Activated CD4-positive, alpha-beta T cell treated with anti-CD3 and anti-CD28 coated beads for 24 hours (primary cell): ENCODE results near the gene SSBP3.

ENCODE experiments used
- DNase-seq, 2 donors: peaks; one replicate each; pipeline ENCODE4 v3.0.0-alpha.2; 2020; ENCODE audit warnings: low read depth in 2 of 2

SSBP3 gene

DNA sequence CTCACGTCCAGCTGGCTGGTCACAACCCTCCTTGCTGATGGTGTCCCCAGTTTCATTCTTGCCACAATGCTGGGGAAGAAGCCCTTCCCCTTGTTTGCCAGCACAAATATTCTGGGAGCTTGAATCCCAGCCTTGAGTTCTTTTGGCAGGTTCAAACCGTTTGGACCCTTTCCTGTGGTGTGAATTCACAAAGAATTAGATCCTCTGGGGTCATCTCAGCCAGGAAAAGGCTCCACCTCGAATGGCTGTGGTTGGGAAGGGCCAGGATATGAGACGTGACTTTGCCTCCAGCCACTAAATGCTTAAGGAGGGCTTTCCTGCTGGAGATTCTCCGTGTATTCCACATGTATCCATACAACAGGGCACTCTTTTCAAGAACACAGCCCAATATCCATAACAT lies 139.3 kb downstream of the SSBP3 start:
- DNase-seq = no peak

DNA sequence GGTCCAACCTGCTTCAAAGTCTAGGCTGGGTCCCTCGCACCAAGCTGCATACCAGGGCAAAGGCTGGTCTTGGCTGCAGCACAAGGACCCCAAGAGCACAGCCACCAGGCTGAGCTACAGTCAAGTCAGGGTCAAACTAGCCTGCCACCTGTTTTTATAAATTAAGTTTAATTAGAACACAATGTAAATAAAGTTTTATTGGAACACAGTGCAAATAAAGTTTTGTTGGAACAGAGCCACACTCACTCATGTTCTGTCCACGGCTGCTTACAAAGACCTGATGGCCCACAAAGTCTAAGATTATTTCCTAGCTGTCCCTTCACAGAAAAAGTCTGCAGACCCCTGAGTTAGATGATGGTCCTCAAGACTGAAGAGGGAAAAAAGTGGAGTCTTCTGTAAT lies 140.0 kb downstream of the SSBP3 start:
- no peak for DNase-seq

DNA sequence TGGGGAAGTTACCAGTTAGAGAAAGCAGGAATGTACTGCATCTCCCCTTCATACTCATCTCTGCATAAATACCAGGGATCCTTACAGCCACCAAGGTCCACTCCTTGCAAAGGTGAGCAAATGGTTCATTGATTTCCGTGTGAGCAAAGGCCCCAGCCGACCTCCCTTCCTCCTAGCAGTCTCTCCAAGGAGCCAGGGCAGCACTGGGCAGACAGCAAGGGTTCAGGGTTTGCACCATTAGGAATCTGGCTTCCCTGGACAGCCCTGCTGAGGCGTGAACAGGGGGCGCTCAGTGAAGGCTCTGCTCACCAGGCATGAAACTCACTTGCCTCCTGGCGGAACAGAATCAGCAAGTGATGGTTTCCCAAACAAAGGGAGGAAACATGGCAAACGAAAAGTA lies 140.5 kb downstream of the SSBP3 start:
- DNase-seq = no peak

DNA sequence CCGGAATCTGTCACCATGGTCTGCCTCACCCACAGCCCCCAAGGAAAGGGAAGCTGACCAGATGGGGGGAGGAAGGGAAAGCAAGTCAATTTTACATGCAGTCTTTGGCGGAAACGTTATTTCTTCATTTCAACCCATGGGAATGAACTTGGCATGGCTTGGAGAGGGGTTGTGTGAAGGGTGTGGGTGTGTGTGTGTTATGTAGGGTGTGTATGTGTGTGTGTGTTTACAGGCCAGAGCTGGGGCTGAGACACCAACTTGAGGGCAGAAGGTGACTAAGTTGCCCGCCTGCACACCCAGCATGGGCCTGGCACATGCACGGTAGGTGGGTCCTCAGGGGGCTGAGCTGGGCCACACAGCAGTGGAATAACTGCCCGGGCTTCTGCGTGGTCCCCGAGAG lies 141.1 kb downstream of the SSBP3 start:
- no peak for DNase-seq

DNA sequence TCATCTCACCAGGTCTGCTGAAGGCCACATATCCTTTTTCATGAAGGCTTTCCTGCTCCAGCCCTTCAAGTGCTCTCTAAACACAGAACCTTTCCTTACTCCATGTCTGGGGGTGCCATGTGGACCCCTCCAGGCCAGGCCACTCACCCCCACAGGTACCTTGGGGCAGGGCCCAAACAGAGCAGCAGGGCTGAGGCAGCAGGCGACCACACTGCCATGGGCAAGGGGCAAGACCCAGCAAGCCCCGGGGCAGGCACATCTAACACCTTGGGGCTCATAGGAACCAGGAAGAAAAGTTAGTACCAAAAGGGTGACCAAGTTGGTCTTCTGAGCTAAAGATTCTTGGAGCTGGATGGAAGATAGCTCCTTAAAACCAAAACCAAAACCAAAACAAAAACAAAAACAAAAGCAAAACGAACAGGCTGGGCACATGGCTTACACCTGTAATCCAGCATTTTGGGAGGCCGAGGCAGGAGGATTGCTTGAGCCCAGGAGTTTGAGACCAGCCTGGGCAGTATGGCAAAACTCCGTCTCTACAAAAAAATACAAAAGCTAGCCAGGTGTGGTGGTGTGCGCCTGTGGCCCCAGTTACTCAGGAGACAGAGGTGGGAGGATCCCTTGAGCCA lies 142.5 kb downstream of the SSBP3 start:
- DNase-seq = no peak

DNA sequence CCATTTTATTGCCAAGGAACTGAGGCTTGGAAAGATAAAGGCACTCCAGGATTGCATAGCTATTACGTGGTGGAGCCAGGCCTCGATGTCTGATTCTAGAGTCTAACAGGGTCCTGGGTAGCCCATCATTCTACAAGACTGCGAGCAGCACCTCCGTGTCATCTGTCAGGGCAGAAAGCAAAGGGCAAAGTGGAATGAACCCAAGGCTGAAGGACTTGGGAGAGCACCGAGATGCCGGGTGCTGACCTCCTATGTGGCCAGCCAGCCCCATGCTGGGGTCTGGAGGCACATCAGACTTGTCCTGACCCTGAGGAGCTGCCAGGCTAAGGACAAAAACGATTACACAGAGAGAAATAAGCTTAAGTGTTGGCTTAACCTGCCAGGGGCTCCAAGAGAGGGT lies 143.9 kb downstream of the SSBP3 start:
- no peak for DNase-seq

DNA sequence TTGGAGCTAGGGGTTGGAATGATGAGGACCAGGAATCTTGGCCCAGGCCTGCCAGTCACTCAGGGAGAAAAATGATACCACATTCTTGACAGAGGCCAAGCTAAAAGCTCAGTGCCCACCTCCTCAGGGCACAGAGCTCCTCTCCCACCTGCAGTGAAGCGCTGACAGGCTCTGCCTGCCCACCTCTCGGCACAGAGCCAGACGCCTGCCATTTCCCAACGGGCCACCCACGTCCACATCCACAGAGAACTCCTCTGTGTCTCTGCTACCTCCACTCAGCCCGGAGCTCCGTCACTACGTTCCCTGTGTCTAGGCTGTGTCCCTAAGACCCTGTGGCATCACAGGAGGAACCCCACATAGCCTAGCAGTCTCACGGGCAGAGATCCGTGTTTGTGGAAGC lies 145.4 kb downstream of the SSBP3 start:
- DNase-seq = no peak

DNA sequence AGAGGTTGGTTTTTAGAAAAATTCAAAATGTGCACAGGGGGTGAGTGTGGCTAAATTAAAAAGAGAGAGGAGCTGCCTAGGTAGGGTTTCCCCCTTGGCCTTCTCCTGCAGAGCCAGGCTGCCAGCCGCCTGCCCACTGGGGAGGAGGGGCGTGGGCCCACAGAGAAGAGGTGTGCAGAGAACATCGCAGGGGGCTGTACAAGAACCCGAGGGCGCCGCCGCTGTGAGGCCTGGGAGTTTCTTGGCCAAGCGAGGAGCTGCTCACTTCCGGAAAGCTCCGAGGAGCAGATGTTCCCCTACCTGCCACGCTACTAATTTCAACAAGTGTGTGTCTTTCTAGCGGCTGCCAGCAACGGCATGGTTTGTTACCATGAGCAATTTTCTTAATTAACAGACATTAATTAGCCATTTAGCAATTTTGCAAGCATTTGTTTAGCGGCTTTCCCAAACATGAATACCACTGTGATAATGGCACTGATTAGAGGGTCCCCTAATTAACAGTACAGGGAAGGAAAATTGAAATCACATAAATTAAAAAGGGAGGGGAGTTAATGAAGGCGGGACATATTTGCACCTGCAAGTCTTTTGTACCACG lies 146.6 kb downstream of the SSBP3 start:
- DNase-seq = no peak

DNA sequence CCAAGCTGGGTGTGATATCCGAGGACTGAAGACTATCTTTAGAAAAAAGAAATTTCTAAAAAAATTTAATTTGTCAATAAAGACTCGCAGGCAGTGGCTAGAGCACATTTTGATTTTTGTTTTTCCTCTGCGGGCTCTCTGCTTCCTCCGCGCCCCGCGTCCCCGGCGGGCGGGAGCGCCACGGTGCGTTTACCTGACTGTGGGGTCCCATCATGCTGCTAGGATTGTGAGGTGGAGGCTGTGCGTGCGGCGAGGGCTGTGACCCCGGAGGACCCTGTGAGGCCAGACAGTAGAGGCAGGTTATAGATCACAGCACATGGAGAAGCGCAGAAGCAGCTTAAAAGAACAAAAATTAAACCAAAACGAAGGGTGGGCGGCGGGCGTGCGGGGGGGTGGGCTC lies 148.3 kb downstream of the SSBP3 start:
- DNase-seq = no peak

DNA sequence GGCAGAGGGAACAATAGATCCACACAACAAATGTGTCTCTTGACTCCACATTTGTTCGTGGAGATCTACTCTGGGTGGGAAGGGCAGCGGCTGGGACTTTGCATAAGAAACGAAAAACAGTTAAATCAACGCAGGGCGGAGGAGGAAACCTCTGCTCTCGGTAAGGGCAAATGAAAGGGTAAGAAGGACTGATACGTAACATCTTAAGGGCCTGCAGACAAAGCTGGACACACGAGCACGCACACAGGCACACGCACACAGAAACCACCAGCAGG lies 148.9 kb downstream of the SSBP3 start:
- no peak for DNase-seq

DNA sequence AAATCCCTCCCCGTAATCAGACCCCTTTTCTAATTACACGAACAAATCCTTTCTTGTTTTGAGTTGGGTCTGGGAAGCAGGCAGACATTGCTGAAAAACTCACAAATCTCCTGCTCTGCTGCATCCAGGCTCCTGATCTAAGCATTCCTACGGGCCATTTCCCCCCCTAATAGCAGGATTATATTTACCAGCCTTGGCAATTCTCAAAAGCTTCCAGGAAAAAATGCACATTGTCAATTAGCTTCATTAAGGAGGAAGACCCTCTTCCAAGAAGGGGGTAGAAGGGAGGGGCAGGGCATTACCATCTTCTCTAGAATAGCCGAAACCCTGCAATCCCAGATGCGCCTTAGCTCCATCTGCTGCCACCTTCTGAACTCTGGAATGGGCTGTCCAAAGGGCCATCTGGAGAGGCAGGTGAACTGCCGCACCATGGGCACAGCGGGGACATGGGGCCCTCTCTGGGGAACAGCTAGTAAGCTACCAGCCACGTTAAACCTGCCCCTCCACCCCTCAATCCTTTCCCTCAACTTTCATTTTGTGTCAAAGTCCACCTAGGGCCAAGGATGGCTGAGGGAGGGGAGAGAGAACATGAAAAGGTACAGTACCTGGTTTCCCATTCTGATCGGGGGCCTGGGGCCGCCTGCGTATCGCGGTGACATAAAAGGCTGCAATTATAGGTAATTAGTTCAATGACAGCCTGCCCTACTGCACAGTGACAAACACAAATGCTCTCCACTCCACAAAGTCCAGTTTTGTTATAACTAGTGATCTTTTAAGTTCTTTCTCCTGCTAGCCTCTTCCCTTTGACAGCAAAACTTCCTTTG lies 149.5 kb downstream of the SSBP3 start:
- DNase-seq = no peak

DNA sequence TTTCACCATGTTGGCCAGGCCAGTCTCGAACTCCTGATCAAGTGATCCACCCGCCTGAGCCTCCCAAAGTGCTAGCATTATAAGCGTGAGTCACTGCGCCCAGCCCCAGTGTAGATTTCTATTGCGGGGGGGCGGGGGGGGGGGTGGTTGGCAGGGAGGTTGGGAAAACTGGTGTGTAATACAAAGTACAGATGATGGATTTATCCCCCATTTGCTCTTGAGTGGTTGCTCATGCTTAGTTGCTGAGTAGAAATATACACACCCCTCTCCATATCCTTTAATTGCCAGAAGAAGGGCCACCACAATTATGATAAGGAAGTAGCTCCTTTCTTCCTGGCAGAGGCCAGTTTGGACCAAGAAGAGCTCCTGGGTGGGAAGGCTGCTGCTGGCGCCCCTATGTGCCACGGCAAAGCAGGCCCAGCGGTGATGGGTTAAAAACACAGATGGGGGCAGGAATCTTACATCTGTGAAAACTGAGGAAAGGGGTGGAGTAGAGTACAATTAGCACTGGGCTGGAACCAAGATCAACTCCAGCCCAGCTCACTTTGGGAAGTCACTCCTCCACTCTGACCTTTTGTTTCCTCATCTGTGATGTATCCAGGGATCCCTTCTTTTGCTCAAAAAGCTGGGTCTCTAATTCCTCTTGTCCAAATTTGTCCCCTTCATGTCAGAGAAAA lies 151.0 kb downstream of the SSBP3 start:
- DNase-seq = no peak

DNA sequence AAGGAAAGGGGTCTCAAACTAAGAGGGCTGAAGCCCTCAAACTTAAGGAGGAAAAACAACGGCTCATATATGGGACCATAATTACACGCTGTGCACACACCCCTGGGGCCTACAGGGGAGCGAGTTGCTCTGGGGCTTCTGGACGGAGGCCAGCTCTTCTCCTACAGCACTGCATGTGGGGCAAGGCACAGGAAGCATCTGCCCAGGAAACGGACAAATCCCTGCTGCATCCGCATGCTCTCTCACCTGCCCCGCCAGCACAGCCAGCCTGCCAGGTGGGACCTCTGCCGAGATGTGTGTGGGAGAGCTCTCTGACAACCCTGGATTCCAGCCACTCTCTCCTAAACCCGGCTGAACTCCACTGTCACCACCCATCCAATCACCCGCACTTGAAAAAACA lies 152.1 kb downstream of the SSBP3 start:
- no peak for DNase-seq

DNA sequence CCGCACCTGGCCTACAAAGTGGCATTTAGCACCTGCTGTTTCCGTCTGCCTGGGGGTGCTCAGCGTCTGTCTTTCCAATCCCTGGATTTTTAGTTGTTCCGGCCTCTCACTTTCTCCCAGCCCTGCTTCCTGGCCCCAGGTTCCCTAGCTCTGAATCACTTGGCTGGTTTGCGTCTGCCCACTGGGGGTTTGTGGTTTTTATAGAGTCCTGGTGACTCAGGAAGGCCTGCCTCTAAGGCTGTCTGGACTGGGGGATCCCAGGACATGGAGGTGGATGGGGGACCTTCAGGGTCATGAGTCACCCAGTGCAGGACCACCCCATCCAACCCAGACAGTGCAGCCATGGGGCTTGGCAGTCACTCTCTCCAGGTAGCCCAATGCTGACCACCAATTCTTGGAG lies 152.7 kb downstream of the SSBP3 start:
- no peak for DNase-seq

DNA sequence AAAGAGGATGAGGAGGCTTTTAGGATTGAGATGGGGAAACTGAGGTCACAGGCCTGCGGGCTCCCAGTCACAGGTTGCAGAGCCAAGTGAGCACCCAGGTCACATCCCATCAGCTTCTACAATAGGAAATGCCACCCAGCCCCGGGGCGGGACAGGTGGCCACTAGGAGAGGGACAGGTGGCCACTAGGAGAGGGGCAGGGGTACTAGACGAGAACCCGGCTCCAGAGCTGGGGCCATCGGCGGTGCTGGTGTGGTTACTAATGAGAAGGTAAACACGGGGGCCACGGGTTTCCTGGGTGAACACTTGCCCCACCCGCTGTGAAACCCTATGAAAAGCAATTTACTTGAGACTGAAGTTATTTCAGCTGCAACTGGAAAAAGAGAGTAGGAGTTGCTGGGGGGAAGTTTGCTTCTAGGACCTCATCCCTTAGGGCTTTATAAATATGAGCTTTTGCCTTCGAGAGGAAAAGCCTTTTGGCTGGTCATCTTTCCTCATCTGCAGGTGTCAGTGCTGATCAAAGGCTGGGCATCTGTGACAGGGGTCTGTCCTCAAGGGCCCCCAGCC lies 153.7 kb downstream of the SSBP3 start:
- no peak for DNase-seq

DNA sequence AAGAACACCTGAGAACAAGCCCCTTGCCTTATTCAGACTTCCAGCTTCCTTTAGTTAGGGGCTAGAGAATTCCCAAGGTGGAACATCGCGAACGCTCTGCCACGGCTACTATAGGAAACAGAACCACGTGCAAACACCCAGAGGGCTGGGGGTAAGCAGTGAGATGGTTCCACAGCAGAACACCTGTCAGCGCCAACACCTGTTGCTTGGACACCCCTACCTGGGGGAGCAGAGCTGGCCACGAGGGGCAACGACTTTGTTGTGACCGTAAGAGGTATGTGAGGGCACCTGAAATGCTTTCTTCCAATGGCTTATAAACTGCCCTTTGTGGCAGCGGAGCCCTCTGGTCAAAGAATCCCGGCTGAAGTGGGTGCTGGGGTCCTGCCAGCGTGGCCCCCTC lies 155.5 kb downstream of the SSBP3 start:
- no peak for DNase-seq

DNA sequence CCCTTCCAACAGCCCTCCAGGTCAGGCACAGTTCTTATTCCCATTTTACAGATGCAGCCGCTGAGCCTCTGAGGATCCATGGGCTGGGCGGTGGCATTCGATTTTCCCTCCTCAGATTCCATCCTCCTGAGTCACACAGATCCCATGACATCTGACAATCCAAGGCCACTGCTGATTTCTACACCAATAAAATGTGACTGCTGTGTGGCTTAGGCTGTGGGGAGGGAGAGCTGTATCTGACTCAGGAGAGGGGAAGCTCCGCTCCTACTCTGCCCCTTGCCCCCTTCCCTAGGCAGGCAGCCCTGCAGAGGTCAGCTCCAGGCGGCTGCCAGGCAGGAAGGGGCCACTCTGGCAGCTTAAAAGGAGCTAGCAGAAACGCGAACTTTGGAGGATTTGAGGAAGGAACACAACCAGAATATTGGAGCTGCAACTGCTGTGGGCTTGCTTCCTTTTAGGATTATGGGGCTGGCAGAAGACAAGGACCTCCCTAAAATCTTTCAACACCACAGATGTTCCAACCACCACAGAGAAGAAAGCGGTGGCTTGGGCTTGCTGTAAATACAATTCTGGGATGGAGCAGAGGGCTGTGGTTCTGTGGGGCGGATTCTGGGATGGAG lies 156.3 kb downstream of the SSBP3 start:
- no peak for DNase-seq

DNA sequence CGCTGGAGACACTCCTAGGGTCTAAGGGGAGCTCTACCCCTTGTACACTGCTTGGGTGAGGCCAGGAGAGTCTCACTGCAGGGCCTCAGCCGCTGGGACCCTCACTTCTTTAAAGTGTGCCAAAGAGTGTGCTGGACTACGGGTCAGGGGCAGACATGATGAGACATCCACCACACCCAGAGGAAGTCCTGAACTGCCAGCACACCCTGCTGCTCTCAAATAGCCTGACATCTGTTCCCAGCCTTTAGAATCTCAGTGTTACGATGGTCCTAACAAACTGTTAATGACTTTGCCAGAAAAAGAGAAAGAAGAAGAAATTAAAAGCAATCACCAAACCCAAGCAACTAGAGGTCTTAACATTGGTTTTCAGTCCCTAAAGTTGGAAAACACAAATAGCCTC lies 157.2 kb downstream of the SSBP3 start:
- no peak for DNase-seq

DNA sequence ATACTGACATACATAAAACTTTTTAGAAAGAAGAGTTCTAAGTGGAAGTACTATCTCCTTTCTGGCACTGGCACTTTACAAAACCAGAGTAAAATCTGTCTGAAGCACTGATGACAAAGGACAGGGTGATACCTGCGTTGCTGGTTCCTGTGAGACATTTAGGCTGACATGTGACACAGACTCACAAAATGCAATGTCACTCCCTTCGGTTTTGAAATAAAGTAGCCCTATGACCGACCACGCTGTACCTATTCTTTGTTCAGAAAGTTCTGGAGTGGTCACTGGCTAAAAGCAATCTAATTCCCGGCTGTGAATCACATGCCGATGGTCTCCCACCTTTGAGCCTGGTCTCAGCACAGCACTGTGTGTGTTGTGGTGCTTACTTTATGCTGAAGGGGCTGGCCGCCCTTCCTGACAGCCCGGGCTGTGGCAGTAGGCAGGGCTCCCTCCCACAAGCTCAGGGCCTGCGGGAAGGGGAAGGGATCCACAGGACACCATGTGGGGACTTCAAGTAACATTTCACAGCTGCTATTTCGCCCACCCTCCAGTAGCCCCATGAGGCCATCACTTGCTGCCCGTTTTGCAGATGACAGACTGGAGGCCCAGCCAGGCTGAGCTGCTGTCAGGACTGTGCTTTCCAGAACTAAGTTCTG lies 158.2 kb downstream of the SSBP3 start:
- DNase-seq = no peak

DNA sequence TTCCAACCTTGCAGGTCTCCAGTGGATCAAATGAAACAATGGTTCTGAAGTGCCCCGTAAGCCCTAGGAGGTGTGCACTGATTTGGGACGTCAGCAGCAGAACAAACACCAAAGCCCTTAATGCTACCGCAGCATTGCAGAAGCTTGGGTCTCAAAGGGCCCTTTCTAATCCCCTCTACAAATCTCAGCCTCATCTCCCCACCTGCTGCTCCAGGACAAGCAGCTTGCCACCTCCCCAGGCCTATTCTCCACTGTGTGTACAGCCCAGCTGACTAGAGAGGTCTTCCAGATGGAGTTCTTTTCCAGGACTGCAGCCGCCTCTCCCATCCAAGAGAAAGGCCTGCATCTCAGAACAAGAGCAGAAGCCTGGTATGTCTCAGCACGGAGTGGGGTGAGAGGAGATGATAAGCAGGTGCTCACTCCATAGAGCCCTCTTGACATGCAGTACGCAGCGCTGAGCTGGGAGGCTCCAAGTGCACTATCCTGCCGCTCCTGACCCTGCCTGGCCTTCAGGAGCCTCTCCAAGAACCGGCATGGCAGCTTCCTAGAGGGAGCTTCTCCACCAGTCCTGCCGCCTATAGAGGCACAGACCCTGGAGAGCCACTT lies 160.0 kb downstream of the SSBP3 start:
- DNase-seq = no peak

DNA sequence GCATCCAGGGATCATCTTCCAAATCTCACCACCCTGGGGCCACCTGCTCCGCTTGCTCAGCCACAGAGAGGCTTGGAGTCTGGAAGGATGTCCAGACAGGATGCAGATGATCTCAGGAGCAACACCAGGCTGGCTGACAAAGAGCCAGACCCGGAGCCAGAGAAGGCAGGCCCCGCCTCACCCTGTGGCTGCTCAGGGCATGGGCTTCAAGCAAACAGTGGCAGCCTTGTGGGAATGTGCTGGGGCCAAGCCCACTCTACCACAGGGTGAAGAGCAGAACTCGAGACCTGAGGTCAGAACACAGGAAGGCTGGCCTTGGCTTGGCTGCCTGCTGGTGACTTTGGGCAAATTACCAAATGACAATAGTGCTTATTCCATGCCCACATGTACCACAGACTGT lies 160.7 kb downstream of the SSBP3 start:
- no peak for DNase-seq
